CD4-positive, alpha-beta T cell treated with Interferon gamma for 1 hour (primary cell): ENCODE results near the gene OR51G1.
"Not testable (repeated sequence)": the region's sequence is repeated elsewhere in the genome, so short reads cannot be mapped to it uniquely, and the experiment has no call there.

Experiments used
- DNase-seq: peaks from one replicate; pipeline ENCODE4 v3.0.0-alpha.2; 2020

Gene OR51G1, protein sequence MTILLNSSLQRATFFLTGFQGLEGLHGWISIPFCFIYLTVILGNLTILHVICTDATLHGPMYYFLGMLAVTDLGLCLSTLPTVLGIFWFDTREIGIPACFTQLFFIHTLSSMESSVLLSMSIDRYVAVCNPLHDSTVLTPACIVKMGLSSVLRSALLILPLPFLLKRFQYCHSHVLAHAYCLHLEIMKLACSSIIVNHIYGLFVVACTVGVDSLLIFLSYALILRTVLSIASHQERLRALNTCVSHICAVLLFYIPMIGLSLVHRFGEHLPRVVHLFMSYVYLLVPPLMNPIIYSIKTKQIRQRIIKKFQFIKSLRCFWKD

DNA sequence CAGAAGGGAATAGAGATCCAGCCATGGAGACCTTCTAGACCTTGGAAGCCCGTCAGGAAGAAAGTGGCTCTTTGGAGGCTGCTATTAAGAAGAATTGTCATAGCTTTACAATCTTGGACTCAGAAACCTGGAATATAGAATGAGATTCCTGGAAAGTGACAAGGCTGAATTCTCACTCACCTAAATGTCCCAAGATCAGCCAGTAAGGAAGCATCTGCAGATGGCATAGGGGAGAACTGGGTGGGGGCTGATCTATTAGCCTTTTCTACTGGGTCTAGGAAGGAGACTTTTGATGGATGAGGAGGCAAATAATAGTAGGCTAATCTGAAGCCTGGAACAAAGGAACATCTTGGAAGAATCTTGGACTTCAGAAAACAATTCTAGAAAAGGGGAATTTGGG, at the start of gene OR51G1:
Gene OR51G1 (minus strand): TSS at position 101 of the 400 bp plus-strand sequence. CDS start 0 bp downstream, at position 101.
- DNase-seq, result no peak

DNA sequence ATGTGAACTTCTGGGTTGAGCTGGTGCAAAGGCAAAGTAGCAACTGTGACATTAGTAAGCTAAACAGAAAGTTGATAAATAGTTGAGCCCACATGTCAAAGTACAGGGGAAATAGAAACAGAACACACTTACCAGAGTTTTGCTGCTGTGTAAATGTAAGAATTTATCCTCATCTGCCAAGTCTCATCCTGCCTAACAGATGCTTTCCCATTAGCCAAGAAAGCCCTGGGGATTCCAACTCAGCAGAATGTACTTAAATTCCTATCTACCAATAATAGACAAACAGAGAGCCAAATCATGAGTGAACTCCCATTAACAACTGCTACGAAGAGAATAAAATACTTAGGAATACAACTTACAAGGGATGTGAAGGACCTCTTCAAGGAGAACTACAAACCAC, 38.7 kb upstream of the OR51G1 start:
- DNase-seq, result no peak

DNA sequence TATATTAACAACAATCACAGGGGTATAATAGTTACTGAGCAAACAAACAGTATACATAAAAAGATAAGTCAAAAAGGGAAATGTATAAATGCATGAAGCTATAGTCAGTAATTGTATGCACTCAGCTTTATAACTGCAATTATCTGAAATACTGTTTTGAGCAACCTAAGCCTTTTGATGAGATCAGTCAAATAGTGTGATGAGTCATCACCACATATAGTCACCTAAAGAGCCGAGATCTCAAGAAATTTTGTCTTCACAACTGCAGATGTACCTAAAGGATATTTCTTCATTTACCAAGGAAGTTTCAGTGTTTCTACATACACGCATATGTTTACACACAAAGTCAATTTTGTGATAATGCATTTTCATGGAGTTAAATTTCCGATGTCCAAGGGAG, 36.7 kb upstream of the OR51G1 start:
- no peak for DNase-seq

GRCh38 chr11:4957396-4957795, 33.3 kb upstream of the OR51G1 start:
- no peak for DNase-seq

DNA sequence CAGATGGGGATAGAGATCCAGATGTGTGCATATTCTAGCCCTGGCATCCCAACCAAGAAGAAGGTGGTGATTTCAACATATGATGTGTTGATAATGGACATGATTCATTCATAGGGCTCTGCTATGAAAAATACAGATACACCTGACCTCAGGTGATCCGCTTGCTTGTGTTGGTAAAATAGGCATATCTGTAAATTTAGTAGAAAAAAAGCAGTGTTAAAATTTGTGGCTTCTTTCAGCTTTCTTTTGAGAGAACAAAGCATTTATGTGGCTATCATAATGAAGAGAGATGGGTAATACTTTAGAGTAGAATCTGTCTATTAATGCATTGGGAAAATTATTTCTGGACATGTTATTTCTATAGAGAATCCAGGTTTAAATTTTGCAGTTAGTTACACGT, 31.5 kb upstream of the OR51G1 start, which contains the start of gene OR51A2:
Gene OR51A2 (minus strand): TSS at position 101 of the 400 bp plus-strand sequence. CDS start 0 bp downstream, at position 101.
- DNase-seq, result not testable (repeated sequence)

DNA sequence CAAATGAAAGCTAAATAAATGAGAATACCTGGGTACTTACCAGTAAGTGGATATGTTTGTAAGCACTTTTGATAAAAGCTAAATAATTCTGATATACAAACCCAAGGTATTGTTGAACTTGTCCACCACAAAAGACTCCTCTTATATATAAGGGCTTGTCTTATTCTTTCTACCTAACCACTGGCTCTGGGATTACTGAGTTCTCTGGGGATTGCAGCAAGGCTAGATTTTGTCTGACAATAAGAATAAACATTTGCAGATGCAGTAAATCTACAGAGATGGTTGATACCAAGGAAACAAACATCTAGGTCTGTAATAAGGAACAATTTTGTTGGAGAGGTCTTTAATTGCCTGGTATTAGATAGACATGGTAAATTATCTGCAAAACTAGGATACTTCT, 23.4 kb upstream of the OR51G1 start, which contains the start of gene OR51A4:
Gene OR51A4 (minus strand): TSS at position 101 of the 400 bp plus-strand sequence. CDS start 505 bp downstream, outside the sequence.
- no peak for DNase-seq

DNA sequence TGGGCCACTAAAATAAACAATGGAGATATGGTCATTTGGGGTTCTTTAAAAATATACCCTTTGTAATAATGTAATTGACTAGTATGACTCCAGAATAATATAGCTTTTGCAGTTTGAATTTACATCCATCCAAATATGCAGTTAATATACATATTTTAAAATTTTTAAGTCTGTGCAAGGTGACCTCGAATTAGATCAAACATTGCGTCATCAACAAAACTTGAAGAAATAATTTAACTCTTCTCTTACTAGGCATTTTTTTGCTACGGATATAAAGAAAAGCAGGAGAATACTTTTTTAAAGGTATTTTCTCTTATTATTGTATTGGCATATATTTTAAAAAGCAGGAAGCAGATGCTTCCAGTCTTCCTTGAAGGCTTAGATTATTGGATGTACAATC, 12.6 kb upstream of the OR51G1 start:
- DNase-seq, result no peak

- no peak for DNase-seq
These were observed 8.6 kb upstream of the OR51G1 start for GRCh38 chr11:4932751-4933150.

- no peak for DNase-seq
These were observed 2.5 kb upstream of the OR51G1 start for GRCh38 chr11:4926608-4927007.

DNA sequence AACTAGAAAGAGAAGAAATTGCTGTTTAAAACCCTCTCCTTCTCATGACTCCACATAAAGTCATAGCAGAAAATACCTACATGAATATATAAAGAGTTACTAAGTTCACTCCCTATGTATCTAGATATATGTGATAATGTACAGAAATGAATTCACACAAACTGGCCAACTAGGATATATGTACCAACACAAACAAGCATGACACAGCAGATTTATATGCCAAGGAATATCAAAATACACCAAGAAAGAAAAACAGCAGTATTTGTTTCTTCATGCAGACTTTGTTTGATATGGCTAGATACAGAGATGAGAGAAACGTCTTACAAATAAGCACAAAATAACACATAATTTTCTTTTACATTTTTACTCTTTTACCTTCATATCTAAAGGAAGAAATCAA, 1.8 kb downstream of the OR51G1 start:
- DNase-seq, result no peak

- DNase-seq, result no peak
These were observed 2.3 kb downstream of the OR51G1 start for GRCh38 chr11:4921796-4922195.

- DNase-seq, result no peak
These were observed 4.9 kb downstream of the OR51G1 start, which contains the start of gene OR51G2 for GRCh38 chr11:4919250-4919649. OR51G2 (minus strand) TSS chr11:4919350; CDS start chr11:4915663, 3,687 bp downstream.

DNA sequence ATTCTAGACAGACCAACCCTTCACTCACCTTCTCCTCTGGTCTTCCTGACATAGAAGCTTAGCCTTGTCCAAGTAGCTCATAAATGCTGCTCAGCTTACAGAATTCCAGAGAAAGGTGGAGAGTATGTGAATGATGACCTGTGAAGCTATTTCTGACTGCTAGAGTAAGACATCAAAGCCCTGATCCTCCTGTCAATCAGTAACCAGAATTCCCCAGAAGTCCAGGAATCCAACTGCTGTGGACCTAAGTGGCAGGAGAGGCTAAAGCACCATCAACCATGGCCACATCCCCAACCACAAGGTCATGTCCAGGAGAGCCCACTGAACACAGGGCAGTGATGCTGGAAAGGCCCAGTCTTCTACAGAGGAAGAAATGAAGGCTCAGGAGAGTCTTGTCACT, 7.6 kb downstream of the OR51G1 start:
- no peak for DNase-seq

GRCh38 chr11:4903484-4903883, 20.7 kb downstream of the OR51G1 start, which contains the start of gene OR51A7:
OR51A7 (plus strand) TSS chr11:4903783; CDS start chr11:4907370, 3,587 bp downstream.
- no peak for DNase-seq

DNA sequence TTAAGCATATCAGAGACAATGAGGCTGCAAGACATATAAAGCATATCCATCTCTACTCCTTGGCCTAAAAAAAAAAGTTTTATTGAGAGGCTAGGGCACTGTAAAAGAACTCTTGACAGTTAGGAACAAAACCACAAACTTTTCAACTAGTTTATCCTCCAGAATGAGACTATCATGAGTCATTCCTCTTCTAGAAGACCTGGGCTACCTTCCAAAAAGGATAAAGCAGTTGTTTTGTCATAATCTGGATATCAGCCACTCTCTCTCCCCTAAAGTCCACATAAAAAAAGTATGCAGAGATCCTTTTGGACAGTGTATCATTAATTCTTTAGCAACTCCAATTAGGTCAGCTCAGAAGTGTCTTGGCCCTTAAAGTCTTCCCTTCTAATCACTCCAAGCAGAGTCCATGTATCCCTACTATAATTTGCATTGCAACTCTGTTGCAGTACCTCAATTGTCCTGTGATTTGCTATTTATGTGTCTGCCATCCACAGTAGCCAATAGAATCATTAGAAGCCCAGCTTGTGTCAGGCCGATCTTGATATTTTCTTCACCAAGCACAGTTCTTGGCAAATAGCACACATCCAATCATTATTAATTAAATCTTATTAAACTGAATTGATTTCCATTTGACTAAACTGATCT, 32.0 kb downstream of the OR51G1 start:
- DNase-seq, result no peak

- DNase-seq, result no peak
These were observed 33.9 kb downstream of the OR51G1 start for GRCh38 chr11:4890279-4890678.

DNA sequence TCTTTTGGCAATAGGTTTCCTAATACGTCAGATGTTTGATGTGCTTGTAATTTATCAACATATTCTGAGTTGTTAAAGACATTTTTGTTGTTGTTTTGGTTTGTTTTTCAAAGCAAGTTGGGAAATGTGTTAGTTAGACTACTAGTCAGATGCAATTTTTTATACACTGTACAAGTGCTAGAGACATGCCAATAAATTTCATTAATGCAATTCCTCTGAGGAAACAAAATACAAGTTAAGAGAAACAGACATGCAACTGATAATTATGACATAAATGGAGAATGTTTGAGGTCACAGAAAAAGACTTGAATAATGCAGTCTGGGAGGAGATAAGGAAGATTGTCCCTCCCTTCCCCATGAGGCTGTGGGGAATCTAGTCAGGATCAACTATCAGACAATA, 36.5 kb downstream of the OR51G1 start:
- DNase-seq, result no peak

DNA sequence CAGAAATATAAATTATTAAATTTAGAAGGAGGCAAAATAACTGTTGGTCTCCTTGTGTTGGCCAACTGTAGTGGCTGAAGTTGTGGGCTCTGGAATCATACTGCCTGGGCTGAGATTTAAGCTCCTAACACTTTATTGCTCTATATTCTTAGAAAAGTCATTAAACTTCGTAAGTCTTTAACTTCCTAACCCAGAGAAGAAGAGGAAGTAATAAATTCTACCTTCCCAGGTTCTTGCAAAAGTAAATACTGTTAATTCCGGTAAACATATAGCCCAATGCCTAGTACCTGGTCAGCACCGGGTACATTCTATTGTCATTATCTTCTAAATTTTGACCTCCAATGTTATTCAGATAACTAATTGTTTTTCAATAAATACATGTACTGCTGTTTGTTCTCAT, 38.0 kb downstream of the OR51G1 start:
- no peak for DNase-seq

DNA sequence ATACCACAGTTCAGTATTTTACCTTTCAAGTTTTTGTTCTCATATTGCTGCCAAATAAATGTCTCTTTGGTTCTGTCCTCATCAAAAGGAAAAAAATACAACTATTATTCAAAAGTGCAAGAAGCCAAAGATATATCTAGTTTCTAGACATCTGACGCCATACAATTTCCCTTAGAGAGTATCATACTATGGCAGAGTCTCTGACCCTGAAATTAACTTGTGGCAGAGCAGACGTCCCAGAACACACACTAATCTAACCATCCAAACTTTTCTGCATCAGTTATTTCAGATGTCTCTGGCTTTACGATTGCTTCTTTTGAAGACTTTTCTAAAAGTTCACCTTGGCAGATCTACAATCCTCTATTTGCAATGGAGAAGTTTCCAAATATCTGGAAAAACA, 39.8 kb downstream of the OR51G1 start:
- DNase-seq, result no peak

- DNase-seq, result no peak
These were observed 41.6 kb downstream of the OR51G1 start for GRCh38 chr11:4882543-4882942.

- DNase-seq, result no peak
These were observed 42.2 kb downstream of the OR51G1 start, which contains the start of gene OR51T1 for GRCh38 chr11:4881860-4882500. OR51T1 (plus strand) TSS chr11:4881900; CDS start chr11:4881900, 0 bp downstream.

DNA sequence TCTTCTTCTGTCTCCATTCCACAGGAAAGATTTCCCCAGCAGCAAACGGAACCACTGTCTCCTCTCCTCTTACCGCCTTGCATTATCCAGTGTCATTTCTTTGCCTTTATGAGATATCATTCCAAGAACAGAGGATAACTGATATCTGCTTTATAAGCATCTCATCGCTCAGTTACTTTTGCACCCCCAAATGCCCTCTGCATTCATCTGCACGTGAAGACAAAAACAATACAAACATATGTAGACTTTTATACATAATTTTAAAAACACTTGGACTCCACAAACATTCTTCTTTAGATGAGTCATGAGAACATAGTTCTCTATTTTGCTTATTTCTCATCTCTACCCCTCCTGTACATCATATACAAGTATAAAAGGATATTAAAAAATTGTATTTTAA, 43.0 kb downstream of the OR51G1 start:
- DNase-seq, result no peak
